SK-MEL-5 (cell line): Measurements from ENCODE around the gene FREM3. TPM values are rescaled to one million over a fixed set of nuclear protein-coding genes. Genes with fewer than 3 reads are reported as not detected.
"Not testable (repeated sequence)": the region's sequence is repeated elsewhere in the genome, so short reads cannot be mapped to it uniquely, and the experiment has no call there.

Source experiments
- DNase-seq: peaks from one replicate; pipeline ENCODE4 v3.0.0-alpha.2; 2016; ENCODE audit warnings: low read depth, low spot score
- in situ Hi-C: cut with HindIII; loops from 2 replicates; pipeline ENCODE4 v1.10.0; 2016; ENCODE audit warnings: low sequenced_read_pairs, high pct_unique_total_duplicates, low pct_unique_long_range_greater_than_20kb
- polyA plus RNA-seq, 2 experiments: library from polyadenylated mRNA; depleted of rRNA; stranded (reverse); fragments of >200 nt; gene quantifications; 2 replicates each; pipeline ENCODE4 v1.2.3, GENCODE V29; 2015
- total RNA-seq: library from RNA; depleted of rRNA; stranded (reverse); fragments of >200 nt; shearing (Covaris generic); gene quantifications from 2 replicates; pipeline ENCODE4 v1.2.3, GENCODE V29; 2014; rRNA removed

The FREM3 gene
- not detected in 2 replicates for total RNA-seq
- 0.16 and 0.19 TPM in 2 replicates for polyA plus RNA-seq (2015; cell fraction: cytosol; rRNA removed)
- polyA plus RNA-seq (2015; cell fraction: nucleus; rRNA removed) = not detected in 2 replicates

DNA sequence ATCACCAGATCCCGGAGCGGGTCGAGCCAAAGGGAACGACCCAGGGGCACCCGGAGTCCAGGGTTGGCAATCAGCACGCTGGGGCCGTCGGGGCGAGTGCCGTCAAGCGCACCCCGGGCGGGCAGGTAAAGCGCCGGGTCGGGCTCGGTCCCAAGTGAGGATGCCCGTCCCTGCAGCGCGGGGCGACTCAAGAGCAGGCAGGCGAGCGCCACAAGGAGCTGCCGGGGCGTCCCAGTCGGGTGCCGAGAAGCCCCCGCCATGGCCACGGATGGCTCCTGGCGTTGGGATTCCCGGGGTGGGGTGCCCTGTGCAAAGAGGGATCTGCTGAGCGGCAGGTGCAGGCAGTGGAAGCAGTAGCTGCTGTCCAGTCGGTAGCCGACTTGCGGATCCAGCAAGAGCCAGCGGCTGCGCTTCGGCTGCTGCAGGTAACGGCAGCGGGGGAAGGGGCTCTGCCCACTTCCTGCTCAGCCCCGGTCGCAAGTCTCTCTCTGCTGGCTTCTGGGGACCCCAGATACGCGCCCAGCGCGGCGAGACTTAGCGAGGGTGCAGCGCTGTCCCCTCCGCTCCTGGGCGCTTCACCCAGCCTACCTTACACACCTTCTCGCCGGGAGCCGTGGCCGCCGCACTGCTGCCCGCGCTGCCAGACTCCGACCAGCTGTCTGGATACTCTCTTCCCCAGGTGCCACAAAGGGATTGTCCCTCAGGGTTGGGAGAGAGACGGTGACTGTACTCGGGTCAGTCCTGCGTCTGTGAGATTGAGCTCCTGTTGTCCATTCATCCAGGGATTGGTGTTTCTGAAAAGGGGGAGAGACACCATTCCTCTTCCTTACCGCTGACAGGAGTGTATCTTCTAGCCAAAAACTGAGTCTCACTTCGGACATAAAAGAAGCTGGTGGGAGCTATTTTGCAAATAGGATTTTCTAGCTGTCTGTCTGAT lies at the start of gene FREM3:
FREM3 (minus strand) TSS at position 260 of the 937 bp plus-strand sequence; CDS start at position 260, 0 bp downstream.
- in situ Hi-C loops = no loop called here
- no peak for DNase-seq

DNA sequence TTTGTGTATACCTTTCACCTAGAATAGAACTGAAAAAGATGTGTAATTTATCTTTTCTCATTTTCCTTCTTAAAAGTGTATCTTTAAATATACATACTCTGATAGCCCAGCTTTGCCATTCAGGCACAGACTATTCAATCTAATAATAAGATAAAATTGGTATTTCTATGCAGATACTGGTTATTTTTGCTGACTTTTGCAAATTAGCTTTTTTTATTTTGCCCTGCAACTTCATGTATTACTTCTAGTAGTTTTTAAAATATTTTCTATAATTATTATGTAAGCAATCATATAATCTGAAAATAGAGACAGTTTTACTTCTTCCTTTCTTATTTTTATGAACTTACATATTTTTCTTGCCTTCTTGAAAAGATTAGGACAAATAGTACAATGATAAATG lies 45.4 kb upstream of the FREM3 start:
- in situ Hi-C loops = no loop called here
- DNase-seq = no peak

DNA sequence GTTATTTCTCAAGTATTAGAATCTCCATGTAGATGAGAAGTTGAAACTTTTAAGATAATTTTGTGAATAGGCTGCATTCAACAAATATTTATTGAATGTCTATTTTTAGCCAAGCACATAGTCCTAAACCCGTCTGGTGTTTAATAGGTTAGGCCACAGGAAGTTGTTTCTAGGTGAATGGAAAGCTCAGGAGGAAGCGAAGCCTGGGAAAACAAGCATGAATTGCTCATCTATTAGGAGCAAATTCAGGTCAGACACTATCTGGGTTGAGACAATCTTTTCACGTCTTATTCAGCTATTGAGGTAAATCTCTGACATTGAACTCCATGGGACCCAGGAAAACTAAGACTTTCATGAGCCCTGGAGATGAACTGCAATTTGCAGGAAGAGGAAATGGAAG lies 43.1 kb upstream of the FREM3 start:
- DNase-seq = no peak
- in situ Hi-C loops = no loop called here

DNA sequence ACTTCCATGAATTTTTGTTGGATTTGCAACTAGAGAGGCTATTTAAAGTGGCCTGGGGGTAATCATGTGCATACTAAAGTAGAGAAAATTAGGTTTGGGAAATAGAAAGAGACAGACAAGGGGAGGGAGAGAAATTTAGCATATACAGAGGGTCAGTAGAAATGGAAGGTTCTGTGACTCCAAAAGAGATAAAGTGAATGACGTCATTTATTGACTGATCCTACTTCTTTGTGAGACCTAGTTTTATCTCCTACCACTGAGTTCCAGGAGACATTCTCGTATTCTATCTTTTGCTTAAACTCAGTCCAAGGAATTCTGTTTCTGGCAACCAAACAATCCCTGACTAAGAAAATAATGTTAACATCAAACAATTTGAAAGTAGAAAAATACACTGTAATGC lies 42.4 kb upstream of the FREM3 start:
- in situ Hi-C loops = no loop called here
- no peak for DNase-seq

DNA sequence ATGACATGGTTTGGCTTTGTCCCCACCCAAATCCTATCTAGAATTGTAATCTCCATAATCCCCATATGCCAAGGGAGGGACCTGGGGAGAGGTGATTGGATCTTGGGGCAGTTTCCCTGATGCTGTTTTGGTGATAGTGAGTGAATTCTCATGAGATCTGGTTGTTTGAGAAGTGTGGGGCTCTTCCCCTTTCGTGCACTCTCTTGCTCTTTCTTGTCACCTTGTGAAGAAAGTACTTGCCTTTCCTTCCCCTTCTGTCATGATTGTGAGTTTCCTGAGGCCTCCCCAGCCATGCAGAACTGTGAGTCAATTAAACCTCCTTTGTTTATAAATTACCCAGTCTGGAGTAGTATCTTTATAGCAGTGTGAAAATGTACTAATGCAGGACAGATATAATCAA lies 36.4 kb upstream of the FREM3 start:
- no peak for DNase-seq
- in situ Hi-C loops = no loop called here

DNA sequence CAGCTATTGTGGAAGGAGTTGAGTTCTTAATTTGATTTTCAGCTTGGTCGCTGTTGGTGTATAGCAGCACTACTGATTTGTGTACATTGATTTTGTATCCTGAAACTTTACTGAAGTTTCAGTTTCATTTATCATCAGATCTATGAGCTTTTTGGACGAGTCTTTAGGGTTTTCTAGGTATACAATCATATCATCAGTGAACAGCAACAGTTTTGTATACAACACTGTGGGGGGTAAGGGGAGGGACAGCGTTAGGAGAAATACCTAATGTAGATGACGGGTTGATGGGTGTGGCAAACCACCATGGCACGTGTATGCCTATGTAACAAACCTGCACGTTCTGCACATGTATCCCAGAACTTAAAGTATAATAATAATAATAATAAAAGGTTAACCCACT lies 35.6 kb upstream of the FREM3 start:
- in situ Hi-C loops, DNase-seq: not testable (repeated sequence)

DNA sequence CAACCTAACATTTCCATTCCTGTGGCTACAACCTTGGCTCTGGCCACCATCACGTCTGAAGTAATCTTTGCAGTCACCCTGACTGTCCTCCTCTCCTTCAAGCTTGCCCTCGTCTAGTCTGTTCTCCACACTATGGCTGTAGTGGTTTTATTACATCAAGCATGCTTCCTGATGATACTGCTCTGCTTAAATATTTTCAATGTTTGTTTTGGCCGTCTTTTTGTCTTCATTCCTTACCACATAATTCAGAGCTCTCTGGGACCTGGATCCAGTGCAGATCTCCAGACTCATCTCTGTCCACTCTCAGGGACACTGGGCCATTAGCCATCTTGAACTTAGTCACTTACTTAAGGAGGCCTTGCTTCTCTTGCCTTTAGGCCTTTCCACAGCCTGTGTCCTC lies 27.7 kb upstream of the FREM3 start:
- in situ Hi-C loops = no loop called here

DNA sequence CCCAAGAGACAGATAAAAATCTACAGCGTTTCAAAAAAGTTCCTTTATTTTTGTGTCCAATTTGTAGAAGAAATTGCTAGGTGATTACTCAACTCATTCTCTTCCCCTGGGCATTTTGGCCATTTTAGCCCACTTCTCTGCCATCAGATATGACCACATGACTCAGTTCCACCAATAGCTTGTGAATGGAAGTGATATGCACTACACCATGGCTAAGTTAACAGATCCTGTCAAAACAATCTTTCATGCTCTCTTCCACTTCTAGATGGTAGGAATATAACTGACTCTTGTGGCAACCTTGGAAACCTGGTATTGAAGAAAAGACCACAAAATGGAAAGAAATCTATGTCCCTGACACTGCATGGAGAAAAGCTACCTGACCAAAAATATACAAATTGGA lies 26.2 kb upstream of the FREM3 start:
- no peak for DNase-seq
- in situ Hi-C loops = no loop called here

More for the DNA sequence above, 27.7 kb upstream of the FREM3 start:
- DNase-seq = no peak

DNA sequence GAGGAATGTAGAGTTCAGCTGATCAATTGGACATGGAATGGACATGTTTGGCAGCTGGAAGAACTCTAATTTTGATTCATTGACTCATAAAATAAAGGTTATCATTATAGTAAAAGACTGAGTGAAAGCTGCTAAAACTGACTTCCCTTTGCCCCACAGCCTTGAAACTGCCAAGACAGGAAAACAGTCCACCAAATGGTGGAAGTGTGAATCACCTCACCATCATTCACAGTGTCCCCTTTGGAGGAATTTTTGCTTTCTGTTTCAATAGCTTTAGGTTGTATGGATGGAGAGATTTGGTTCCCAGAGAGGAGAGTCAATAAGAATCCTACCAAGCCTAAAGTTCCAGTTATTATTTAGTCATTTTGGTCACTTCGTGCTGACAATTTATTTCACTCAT lies 20.8 kb upstream of the FREM3 start:
- DNase-seq = no peak
- in situ Hi-C loops = no loop called here

DNA sequence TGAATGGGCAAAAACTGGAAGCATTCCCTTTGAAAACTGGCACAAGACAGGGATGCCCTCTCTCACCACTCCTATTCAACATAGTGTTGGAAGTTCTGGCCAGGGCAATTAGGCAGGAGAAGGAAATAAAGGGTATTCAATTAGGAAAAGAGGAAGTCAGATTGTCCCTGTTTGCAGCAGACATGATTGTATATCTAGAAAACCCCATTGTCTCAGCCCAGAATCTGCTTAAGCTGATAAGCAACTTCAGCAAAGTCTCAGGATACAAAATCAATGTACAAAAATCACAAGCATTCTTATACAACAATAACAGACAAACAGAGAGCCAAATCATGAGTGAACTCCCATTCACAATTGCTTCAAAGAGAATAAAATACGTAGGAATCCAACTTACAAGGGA lies 18.3 kb upstream of the FREM3 start:
- in situ Hi-C loops, DNase-seq: not testable (repeated sequence)

DNA sequence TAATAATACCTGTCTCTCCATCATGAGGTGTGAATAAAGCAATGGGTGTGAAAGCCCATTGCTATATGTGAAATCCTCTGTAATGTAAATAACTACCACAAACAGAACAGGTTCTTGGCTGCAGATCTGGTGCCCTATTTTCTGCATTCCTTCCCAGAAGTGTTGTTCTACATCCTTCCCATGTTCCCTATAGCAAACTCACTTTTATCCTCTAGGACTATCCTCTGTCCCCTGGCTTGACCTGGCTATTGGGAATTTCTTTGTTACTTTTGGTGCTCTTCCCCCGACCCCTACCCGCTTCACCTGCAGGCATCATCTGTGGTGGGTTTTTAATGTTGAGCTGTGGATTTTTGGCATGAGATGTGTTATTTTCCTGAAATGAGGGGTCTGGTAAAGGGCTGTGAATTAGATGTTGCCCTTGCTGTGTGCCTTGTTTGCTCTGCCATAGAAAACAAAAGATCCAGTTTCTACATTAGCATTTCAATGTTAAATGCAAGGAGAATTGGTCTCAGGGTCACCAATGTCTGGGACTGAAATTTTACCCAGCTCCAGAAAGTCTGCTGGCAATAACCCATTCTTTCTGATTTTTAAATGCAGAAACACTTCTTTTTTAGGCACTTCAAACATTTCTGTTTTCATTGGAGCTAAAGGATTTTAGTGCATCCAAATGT lies 13.6 kb upstream of the FREM3 start:
- in situ Hi-C loops = no loop called here
- DNase-seq = no peak

DNA sequence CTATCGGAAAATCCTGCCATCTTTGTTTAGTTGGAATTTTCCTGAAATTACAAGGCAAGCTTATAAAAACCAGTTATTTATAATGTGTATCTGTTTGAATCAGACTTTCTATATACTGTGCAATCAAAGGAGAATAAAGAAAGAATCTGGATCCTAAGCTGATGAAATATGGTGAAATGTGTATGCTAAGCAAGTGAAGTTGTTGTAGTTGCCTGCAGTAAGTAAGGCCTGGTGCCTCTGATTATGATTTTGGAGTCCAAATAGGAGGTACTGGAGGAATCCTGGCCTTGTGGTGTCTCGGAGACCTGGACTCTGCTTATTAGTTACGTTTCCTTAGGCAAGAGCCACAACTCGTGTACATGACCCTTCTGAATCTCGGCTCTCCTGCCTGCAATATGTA lies 13.1 kb upstream of the FREM3 start:
- in situ Hi-C loops = no loop called here
- no peak for DNase-seq

DNA sequence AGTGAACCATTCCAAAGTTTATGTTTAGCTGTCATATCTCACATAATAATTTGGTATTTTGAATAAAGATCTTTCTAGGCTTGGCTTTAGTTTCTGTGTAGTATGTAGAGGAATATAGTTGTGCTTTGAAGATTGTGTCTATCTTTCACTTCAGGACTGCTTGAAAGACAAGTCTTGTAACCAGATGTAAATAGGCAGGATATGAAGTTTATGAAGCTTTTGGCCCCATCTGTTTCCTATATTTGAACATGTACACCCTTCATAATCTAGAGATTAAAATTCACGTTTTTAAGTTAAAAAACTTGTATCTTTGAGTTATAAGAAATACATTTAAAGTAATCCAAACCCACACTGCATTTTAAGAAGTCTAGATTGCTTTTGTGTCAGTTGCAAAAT lies 11.7 kb upstream of the FREM3 start:
- in situ Hi-C loops = no loop called here

DNA sequence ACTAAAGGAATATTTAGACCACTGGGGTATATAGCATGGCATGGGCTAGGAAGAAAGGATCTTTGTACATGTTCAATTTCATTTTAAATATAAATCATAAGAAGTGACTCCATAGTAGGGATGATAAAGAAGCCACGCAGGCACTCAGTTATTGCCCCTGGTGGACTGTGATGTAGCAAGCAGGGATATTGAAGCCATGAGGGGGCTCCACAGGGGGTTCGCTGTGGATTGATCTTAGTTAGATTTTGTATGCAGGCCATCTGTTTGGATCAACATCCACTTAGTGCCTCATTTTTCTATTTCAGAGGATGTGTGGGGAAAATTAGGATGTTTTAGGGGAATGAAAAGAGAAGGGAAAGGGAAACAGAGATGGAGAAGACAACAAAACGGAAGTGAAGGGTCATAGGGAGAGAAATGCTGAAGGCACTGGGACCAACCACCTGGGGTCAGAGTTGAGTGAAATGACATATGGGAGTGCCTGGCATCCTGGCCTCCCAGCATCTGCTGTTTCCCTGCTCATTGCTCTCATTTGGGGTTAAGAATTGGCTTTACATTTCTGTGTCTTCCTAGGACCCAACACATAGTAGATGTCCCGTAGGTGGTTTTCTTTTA lies 11.2 kb upstream of the FREM3 start:
- in situ Hi-C loops = no loop called here
- no peak for DNase-seq

More for the DNA sequence above, 11.7 kb upstream of the FREM3 start:
- no peak for DNase-seq

DNA sequence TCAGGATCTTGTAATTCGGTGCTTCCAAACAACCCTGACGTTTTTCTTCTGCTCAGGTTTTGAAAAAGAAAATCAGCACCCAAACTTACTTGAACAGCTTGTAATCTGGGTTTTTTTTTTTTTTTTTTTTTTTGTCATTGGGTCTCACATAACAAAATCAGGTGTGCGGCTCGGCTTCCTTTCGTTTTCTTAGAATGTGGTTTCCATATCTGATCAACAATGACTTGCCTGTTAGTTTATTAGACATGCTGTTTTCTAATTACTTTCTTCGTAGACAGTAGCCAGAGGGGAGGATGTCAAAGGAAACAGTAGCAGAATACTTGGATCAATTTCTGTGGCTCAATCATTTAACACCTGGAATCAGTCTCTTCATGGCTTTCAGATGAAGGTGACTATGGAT lies 890 bp upstream of the FREM3 start:
- in situ Hi-C loops = no loop called here

DNA sequence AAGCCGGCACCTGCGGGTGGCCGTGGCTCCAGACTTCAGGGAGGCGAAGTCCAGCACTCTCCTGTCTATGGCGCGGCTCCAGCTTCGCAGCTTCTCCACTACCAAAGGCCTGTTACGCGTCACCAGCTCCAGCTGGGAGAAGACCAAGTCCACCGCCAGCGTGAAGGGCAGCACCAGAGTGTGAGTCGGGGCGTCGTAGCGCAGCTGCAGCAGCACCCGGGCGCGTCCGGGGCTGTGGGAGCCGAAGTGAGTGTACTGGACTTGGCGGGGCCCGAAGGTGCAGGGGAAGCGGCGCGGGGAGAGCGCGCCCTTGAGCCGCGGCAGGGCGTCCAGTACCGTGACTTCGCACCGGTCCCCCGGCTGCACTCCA lies 444 bp downstream of the FREM3 start:
- in situ Hi-C loops = no loop called here
- no peak for DNase-seq

More for the DNA sequence above, 890 bp upstream of the FREM3 start:
- no peak for DNase-seq

DNA sequence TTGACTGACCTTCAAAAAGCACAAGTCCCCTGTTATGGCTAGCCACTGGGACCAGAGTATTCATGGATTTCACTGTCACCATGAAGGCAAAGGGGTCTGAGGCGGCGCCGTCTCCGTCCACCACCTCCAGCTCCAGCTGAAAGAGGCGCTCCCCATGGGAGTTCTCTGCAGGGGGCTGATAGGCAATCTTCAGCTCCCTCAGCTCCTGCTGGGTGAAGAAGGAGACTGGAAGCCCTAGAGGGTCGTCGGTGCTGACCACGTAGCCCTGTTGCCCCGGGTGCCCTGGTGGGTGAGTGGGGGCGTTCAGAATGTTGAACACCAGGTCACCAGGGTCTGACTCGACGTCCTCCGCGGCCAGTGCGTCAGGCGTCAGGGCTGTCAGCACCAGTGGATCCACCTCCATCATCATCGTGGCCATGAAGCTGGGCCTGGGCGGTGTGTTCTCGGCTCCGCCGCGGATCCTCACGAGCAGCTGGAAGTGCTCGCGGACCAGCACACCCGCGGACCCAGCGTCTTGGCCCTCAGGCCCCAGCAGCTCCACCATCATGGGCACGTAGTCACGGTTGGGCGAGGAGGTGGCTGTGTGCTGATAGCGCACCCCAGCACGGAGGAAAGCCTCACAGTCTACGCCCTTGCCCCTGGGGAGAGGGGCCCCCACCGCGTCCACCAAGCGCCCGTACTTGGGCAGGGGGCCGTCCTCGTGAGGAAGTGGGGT lies 987 bp downstream of the FREM3 start:
- in situ Hi-C loops = no loop called here
- DNase-seq = no peak

DNA sequence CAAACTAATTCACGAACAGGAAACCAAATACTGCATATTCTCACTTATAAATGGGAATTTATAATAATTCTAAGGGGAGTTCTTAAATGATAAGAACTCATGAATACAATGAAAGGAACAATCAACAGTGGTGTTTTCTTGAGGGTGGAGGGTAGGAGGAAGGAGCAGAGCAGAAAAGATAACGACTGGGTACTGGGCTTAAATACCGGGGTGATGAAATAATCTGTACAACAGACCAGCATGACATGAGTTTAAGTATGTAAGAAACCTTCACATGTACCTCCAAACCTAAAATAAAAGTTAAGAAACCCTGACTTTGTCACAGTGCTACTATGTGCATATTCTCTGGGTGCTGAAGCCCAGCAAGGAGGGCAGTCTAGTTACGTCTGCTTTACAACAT lies 6.6 kb downstream of the FREM3 start:
- in situ Hi-C loops = no loop called here
- no peak for DNase-seq
